Ovary (tissue), 3 donors: Measurements from ENCODE around the gene PLXNA4.
"Not testable (repeated sequence)": the region's sequence is repeated elsewhere in the genome, so short reads cannot be mapped to it uniquely, and the experiment has no call there.

Experiments
- CTCF ChIP-seq, 3 donors: fragments of 450-650 bp in 2 of 3; fragments of 200-600 bp in 1 of 3; IDR thresholded peaks; one replicate each; pipeline versions ENCODE4 v1.5.1 to v1.8.0; 2016 to 2022; ENCODE audit warnings: antibody characterized with exemption in 3 of 3, mild to moderate bottlenecking in 1 of 3
- EP300 ChIP-seq: sonication (generic); formaldehyde crosslinking; IDR thresholded peaks from one replicate; pipeline ENCODE4 v1.6.1; 2017; ENCODE audit warnings: antibody characterized with exemption
- POLR2A ChIP-seq: fragments of 450-650 bp; IDR thresholded peaks from one replicate; pipeline ENCODE4 v1.6.1; 2017; ENCODE audit warnings: antibody characterized with exemption, mild to moderate bottlenecking, moderate library complexity
- donor health status: DM: no; HTN: no; CAD: no.

- not testable (repeated sequence) for TF ChIP-seq CTCF (IDR thresholded peaks at IDR 0.05); EP300; POLR2A
Measured at GRCh38 chr7:132390049-132390448, 186.2 kb downstream of the PLXNA4 start.
